ENCODE data around the gene CRYBG3. TPM values are rescaled to one million over a fixed set of nuclear protein-coding genes. Genes with fewer than 3 reads are reported as not detected.

CRYBG3 gene
- total and polyA plus RNA-seq, 2 donors from 2014 or later: 3.1 to 20.7 TPM

GRCh38 chr3:97969541-97969940 is 147.7 kb downstream of the CRYBG3 start:
- Histone ChIP-seq H3K27ac (ENCODE audit: low read depth in 2 of 2, low read length in 2 of 2) (no peak overlapping the region), H3K4me1 (ENCODE audit: control insufficient read depth in 2 of 3, insufficient read depth in 2 of 3, low read depth in 1 of 3, low read length in 3 of 3) (peaks cover 4 to 5% (median 5%) of the 10 kb centered on the region in 3 donors), H3K4me3 (ENCODE audit: low read length in 3 of 3) (no peak overlapping the region), H3K9me3 (ENCODE audit: control insufficient read depth in 2 of 3, insufficient read depth in 1 of 3, low read length in 3 of 3) (no peaks in the 10 kb centered on the region), H3K27me3 (ENCODE audit: control insufficient read depth, insufficient read depth, low read length) (no peaks in the 10 kb centered on the region), H3K9ac (ENCODE audit: low read length in 3 of 3) (no peak overlapping the region), H3K36me3 (ENCODE audit: control insufficient read depth in 2 of 3, insufficient read depth in 3 of 3, low read length in 3 of 3) (no peaks in the 10 kb centered on the region)
- intact Hi-C loops (cut with DNase I): no loop called here
- no peak for FAIRE-seq
- TF ChIP-seq CTCF (IDR thresholded peaks at IDR 0.05; ENCODE audit: borderline replicate concordance, extremely low read depth, insufficient read depth): no peak
- DNase-seq: no peak

DNA sequence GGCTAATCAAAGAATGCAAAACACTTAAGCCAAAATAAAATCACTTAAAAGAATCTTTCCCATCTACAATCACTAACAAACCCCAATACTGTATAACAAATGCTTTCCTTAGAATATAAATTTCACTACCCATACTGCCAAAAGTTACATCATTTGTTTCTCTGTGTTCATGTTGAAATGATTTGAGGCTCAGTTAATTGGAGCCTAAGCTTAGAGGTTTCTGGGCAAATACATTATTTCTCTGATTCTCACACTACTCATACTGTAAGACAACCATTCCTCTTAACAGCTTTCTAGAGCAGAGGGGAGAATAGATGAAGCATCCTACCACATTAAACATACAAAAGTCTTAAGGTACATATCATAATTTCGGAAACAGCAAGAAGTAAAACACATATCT is 148.3 kb downstream of the CRYBG3 start:
- intact Hi-C loops (cut with DNase I): no loop called here
- no peak overlapping the region for H3K27ac ChIP-seq (ENCODE audit: low read depth in 2 of 2, low read length in 2 of 2)

DNA sequence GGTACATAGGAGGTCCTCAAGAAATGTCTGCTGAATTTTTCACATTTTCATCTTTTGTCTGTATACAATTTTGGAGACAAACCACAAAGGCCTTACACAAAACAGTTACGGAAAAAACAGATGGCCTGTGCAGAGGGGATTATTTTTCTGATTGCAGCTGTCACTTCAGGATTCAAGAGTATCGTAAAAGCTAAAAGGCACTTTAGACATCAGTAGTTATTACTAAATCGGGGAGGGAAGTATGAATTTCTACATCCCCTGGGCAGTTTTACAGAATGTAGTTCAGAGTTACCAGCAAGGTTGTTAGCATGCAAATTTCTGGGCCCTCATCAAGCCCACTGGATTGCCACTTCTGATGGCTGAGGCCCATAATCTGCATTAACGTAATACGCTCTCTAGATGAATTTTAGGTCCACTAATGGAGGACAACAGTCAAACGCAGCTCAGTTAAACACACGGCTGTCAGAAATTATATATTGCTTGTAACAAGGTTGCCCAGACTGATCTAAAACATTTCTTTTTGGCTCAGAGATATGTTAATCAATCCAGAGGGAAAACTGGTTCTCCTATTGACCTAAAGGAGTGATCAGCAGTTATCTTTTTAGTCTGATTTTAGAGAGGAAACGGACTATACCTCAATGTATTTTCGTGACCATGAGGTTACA is 149.3 kb downstream of the CRYBG3 start:
- intact Hi-C loops (cut with DNase I): no loop called here
- peaks cover 4 to 5% (median 5%) of the 10 kb centered on the region in 3 donors for H3K4me1 ChIP-seq (ENCODE audit: control insufficient read depth in 2 of 3, insufficient read depth in 2 of 3, low read depth in 1 of 3, low read length in 3 of 3)
- peak overlapping the region; percentile 38 to 83 (median 59) for H3K9ac ChIP-seq (ENCODE audit: low read length in 3 of 3)
- no peak for DNase-seq
- no peak for TF ChIP-seq CTCF (IDR thresholded peaks at IDR 0.05; ENCODE audit: borderline replicate concordance, extremely low read depth, insufficient read depth)
- no peaks in the 10 kb centered on the region for H3K36me3 ChIP-seq (ENCODE audit: control insufficient read depth in 2 of 3, insufficient read depth in 3 of 3, low read length in 3 of 3)
- H3K27ac ChIP-seq (ENCODE audit: low read depth in 2 of 2, low read length in 2 of 2): peak overlapping the region; percentile 43 to 66
- no peaks in the 10 kb centered on the region for H3K9me3 ChIP-seq (ENCODE audit: control insufficient read depth in 2 of 3, insufficient read depth in 1 of 3, low read length in 3 of 3)
- no peaks in the 10 kb centered on the region for H3K27me3 ChIP-seq (ENCODE audit: control insufficient read depth, insufficient read depth, low read length)
- no peak for FAIRE-seq
- H3K4me3 ChIP-seq (ENCODE audit: low read length in 3 of 3): peak overlapping the region; percentile 65 to 73 (median 69)

More for the DNA sequence above, 148.3 kb downstream of the CRYBG3 start:
- Histone ChIP-seq H3K9me3 (ENCODE audit: control insufficient read depth in 2 of 3, insufficient read depth in 1 of 3, low read length in 3 of 3) (no peaks in the 10 kb centered on the region), H3K9ac (ENCODE audit: low read length in 3 of 3) (no peak overlapping the region), H3K36me3 (ENCODE audit: control insufficient read depth in 2 of 3, insufficient read depth in 3 of 3, low read length in 3 of 3) (no peaks in the 10 kb centered on the region), H3K27me3 (ENCODE audit: control insufficient read depth, insufficient read depth, low read length) (no peaks in the 10 kb centered on the region), H3K4me3 (ENCODE audit: low read length in 3 of 3) (peak overlapping the region in 1 of 3 donors; percentile 4), H3K4me1 (ENCODE audit: control insufficient read depth in 2 of 3, insufficient read depth in 2 of 3, low read depth in 1 of 3, low read length in 3 of 3) (peaks cover 4 to 5% (median 5%) of the 10 kb centered on the region in 3 donors)
- DNase-seq (no peak), FAIRE-seq (no peak)
- TF ChIP-seq CTCF (IDR thresholded peaks at IDR 0.05; ENCODE audit: borderline replicate concordance, extremely low read depth, insufficient read depth): no peak

All from kidney (tissue), 14 donors.